Transverse colon (tissue), 4 donors: ENCODE measurements around the gene HSPA12A. TPM values are rescaled to one million over a fixed set of nuclear protein-coding genes. Genes with fewer than 3 reads are reported as not detected.

ENCODE experiments used
- DNase-seq: peaks from one replicate; pipeline ENCODE4 v3.0.0-alpha.2; 2019
- H3K27ac ChIP-seq, 4 donors: fragments of 200-600 bp; sonication (generic); 2 replicates each; pipeline ENCODE4 v1.5.1; 2016 to 2018; ENCODE audit warnings: inconsistent platforms in 4 of 4
- H3K27me3 ChIP-seq: fragments of 200-600 bp; sonication (generic); 2 replicates; pipeline ENCODE4 v1.5.1; 2017; ENCODE audit warnings: inconsistent platforms
- H3K36me3 ChIP-seq, 4 donors: fragments of 200-600 bp; sonication (generic); 2 replicates each; pipeline ENCODE4 v1.5.1; 2017 to 2019; ENCODE audit warnings: inconsistent platforms in 4 of 4
- H3K4me1 ChIP-seq, 4 donors: fragments of 200-600 bp; sonication (generic); 2 replicates each; pipeline ENCODE4 v1.5.1; 2017 to 2020; ENCODE audit warnings: inconsistent platforms in 4 of 4
- H3K4me3 ChIP-seq, 4 donors: fragments of 200-600 bp; sonication (generic); 1 replicate in 1 of 4; 2 replicates in 3 of 4; pipeline versions ENCODE4 v1.5.1 to v1.6.1; 2017 to 2019; ENCODE audit warnings: inconsistent platforms in 4 of 4
- H3K9me3 ChIP-seq, 2 donors: fragments of 200-600 bp; sonication (generic); 2 replicates each; pipeline ENCODE4 v1.5.1; 2017 to 2019; ENCODE audit warnings: inconsistent platforms in 2 of 2
- EP300 ChIP-seq: sonication (generic); formaldehyde crosslinking; IDR thresholded peaks from one replicate; pipeline ENCODE4 v1.6.1; 2017; ENCODE audit warnings: antibody characterized with exemption, low read depth
- POLR2A ChIP-seq: fragments of 450-650 bp; IDR thresholded peaks from one replicate; pipeline ENCODE4 v1.6.1; 2016; ENCODE audit warnings: antibody characterized with exemption, mild to moderate bottlenecking, moderate library complexity
- POLR2AphosphoS5 ChIP-seq, 3 donors: sonication (generic); formaldehyde crosslinking; IDR thresholded peaks; one replicate each; pipeline ENCODE4 v1.6.1; 2016; ENCODE audit warnings: antibody characterized with exemption in 3 of 3
- WGBS, 2 donors: methylation state at CpG; one replicate each; pipeline ENCODE4 v1.1.5; 2018; ENCODE audit warnings: low coverage in 1 of 2; 5-methylcytosine and 5-hydroxymethylcytosine counted together
- in situ Hi-C, 4 donors: fragments of 200-750 bp; cut with MboI; loops; one replicate each; pipeline versions ENCODE4 v1.15.0 to v1.15.1; 2017; ENCODE audit warnings: low sequenced_read_pairs in 3 of 4, low pct_ligation_motif_present in 1 of 4, low pct_unique_long_range_greater_than_20kb in 1 of 4
- intact Hi-C: fragments of 100-400 bp; cut with DNase I; formaldehyde crosslinking; loops from one replicate; pipeline ENCODE4 v1.15.1; 2023; ENCODE audit warnings: low total_unique reads
- total RNA-seq, 4 donors: library from RNA; depleted of rRNA; stranded (reverse); fragments of >200 nt; gene quantifications; one replicate each; pipeline ENCODE4 v1.1.0, GENCODE V29; 2016
- TF ChIP-seq, protein P1 (sequence below), 5 experiments: fragments of 200-600 bp in 3 of 5; fragments of 450-650 bp in 2 of 5; sonication (generic) in 3 of 5; IDR thresholded peaks; 1 replicate in 2 of 5; 2 replicates in 3 of 5; pipeline ENCODE4 v1.5.1; 2016 to 2017; ENCODE audit warnings: antibody characterized with exemption in 5 of 5, inconsistent platforms in 3 of 5, mild to moderate bottlenecking in 2 of 5, moderate library complexity in 1 of 5

The HSPA12A gene
- total RNA-seq, 4 donors from 2014 or later = 6.4 to 52.3 (median 9.5) TPM

DNA sequence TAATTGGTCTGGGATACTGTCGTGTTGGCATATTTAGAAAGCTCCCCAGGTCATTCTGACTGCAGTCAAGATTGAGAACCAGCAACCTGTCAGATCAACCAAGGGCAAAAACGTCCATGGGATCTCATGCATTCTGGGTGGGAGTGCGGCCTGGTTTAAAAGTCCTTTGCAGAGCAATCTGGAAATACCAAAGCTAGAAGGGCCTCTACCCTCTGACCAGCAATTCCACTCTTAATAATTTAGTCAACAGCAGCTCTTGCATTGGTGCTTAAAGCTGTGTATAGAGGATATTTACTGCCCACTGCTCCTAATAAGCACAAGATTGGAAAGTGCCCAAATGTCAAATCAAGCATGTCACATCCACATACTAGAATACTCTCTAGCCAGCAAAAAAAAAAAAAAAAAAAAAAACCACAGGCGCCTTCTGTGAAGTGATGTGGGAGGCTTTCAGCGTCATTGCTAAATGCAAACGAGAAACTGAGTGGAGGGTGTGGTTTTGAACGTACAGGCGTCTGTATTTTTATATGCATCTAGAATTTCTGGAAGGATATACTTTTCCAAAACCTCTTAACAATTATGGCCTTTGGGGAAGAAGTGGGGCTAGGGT is 44.8 kb upstream of the HSPA12A start:
- no peak for DNase-seq
- no peaks in the 10 kb centered on the region for H3K27me3 ChIP-seq
- H3K27ac ChIP-seq = no peak overlapping the region
- intact Hi-C loops (loop anchor here (5.0 kb wide), 1 partner anchor 105 kb away; no protein-coding TSS in a partner anchor), in situ Hi-C loops (loop anchor here in 3 of 4 donors (10.0 kb wide), 1 partner anchor 102 kb away; no protein-coding TSS in a partner anchor)
- H3K36me3 ChIP-seq = no peaks in the 10 kb centered on the region
- TF ChIP-seq POLR2AphosphoS5 (IDR thresholded peaks at IDR 0.05) (no peak), POLR2A (no peak), EP300 (no peak)
- TF ChIP-seq, protein P1, sequence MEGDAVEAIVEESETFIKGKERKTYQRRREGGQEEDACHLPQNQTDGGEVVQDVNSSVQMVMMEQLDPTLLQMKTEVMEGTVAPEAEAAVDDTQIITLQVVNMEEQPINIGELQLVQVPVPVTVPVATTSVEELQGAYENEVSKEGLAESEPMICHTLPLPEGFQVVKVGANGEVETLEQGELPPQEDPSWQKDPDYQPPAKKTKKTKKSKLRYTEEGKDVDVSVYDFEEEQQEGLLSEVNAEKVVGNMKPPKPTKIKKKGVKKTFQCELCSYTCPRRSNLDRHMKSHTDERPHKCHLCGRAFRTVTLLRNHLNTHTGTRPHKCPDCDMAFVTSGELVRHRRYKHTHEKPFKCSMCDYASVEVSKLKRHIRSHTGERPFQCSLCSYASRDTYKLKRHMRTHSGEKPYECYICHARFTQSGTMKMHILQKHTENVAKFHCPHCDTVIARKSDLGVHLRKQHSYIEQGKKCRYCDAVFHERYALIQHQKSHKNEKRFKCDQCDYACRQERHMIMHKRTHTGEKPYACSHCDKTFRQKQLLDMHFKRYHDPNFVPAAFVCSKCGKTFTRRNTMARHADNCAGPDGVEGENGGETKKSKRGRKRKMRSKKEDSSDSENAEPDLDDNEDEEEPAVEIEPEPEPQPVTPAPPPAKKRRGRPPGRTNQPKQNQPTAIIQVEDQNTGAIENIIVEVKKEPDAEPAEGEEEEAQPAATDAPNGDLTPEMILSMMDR (IDR thresholded peaks at IDR 0.05) = no peak
- no peaks in the 10 kb centered on the region for H3K9me3 ChIP-seq
- H3K4me1 ChIP-seq = peaks cover 0 to 9% (median 0%) of the 10 kb centered on the region in 4 donors
- 63 to 70% methylated on average over 5 to 8 of the region's 8 CpGs for WGBS, 2 donors
- H3K4me3 ChIP-seq = no peak overlapping the region

DNA sequence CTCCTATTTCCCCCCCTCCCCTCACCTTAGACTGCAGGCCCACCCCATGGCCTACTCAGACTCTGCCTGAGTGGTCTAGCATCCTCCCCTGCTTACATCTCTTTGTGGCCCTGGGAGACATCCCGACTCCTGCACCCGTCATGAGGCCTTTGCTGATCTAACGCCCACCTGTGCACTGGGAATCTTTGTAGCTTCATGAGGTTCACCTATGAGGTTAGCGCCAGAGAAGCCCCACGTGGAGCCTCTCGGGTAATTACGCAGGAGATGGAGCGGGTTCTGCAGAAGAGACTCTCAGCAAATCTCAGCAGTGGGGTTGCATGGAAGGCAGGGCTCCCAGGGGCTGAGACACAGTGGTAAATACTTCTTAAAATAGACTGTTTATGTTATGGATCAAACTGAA is 43.5 kb upstream of the HSPA12A start:
- intact Hi-C loops (loop anchor here (5.0 kb wide), 1 partner anchor 104 kb away; no protein-coding TSS in a partner anchor), in situ Hi-C loops (loop anchor here in 3 of 4 donors (10.0 kb wide), 1 partner anchor 101 kb away; no protein-coding TSS in a partner anchor)
- no peaks in the 10 kb centered on the region for H3K36me3 ChIP-seq
- H3K4me1 ChIP-seq = peaks cover 0 to 9% (median 0%) of the 10 kb centered on the region in 4 donors
- H3K9me3 ChIP-seq = no peaks in the 10 kb centered on the region
- H3K27me3 ChIP-seq = no peaks in the 10 kb centered on the region
- TF ChIP-seq EP300 (no peak), POLR2A (no peak), POLR2AphosphoS5 (IDR thresholded peaks at IDR 0.05) (no peak)
- TF ChIP-seq, protein P1 (IDR thresholded peaks at IDR 0.05) = no peak
- no peak overlapping the region for H3K27ac ChIP-seq
- DNase-seq = no peak
- 86 to 100% methylated on average over 2 to 8 of the region's 8 CpGs for WGBS, 2 donors
- H3K4me3 ChIP-seq = no peak overlapping the region

DNA sequence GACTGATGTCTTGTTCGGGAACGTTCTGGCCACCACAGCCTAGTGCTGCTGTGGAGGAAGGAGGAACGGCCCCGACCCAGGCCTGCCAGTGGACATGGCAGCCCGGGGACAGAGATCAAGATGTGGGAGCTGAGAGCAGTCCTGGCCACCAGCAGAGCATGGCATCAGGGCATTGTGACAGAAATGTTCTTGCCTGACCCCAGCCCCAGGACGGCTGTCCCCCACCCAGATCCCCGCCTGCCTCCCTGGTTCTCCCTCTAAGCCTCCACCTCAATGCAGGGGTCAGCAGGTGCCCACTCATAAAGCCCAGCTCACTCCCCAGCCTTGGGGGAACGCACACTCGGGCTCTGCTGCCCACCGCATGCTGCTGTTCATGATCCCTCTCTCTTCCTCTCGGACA is 42.9 kb upstream of the HSPA12A start:
- intact Hi-C loops = loop anchor here (5.0 kb wide), 1 partner anchor 103 kb away; no protein-coding TSS in a partner anchor
- in situ Hi-C loops = loop anchor here in 3 of 4 donors (10.0 kb wide), 1 partner anchor 100 kb away; no protein-coding TSS in a partner anchor
- no peak overlapping the region for H3K27ac ChIP-seq
- 72% methylated on average over 9 of the region's 11 CpGs; no CpG with 5 or more reads in 1 of the 2 donors for WGBS, 2 donors
- H3K4me1 ChIP-seq = peaks cover 0 to 9% (median 0%) of the 10 kb centered on the region in 4 donors
- H3K27me3 ChIP-seq = no peaks in the 10 kb centered on the region
- TF ChIP-seq, protein P1 (IDR thresholded peaks at IDR 0.05) = no peak
- no peak for TF ChIP-seq POLR2A
- no peak for TF ChIP-seq POLR2AphosphoS5 (IDR thresholded peaks at IDR 0.05)
- no peak for TF ChIP-seq EP300
- DNase-seq = no peak
- no peaks in the 10 kb centered on the region for H3K36me3 ChIP-seq
- no peaks in the 10 kb centered on the region for H3K9me3 ChIP-seq
- H3K4me3 ChIP-seq = no peak overlapping the region

DNA sequence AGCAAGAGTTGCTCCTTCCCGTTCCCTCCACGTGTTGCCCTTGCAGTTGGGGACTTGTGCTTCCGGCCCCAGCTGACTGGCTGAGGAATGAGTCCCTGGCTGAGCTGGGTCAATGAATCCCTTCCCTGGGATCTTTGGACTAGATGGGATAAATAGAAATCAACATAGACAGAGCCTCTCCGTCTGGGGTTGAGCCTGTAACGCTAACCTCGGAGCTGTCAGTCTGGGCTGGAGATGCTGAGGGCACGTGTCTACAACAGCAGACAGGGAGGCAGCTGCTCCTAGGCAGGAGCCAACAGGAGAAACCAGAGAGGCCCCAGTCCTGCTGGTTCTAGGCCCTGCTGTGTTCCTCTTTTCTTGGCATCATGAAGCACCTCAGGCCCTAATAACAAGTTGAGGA is 42.3 kb upstream of the HSPA12A start:
- intact Hi-C loops (loop anchor here (5.0 kb wide), 1 partner anchor 102 kb away; no protein-coding TSS in a partner anchor), in situ Hi-C loops (loop anchor here in 3 of 4 donors (10.0 kb wide), 1 partner anchor 100 kb away; no protein-coding TSS in a partner anchor)
- no peak overlapping the region for H3K27ac ChIP-seq
- no peak for DNase-seq
- 80 to 95% methylated on average over 1 to 7 of the region's 7 CpGs for WGBS, 2 donors
- H3K27me3 ChIP-seq = no peaks in the 10 kb centered on the region
- no peak overlapping the region for H3K4me3 ChIP-seq
- H3K9me3 ChIP-seq = no peaks in the 10 kb centered on the region
- no peaks in the 10 kb centered on the region for H3K36me3 ChIP-seq
- TF ChIP-seq, protein P1 (IDR thresholded peaks at IDR 0.05) = no peak
- TF ChIP-seq EP300 (no peak), POLR2AphosphoS5 (IDR thresholded peaks at IDR 0.05) (no peak), POLR2A (no peak)
- peaks cover 0 to 9% (median 0%) of the 10 kb centered on the region in 4 donors for H3K4me1 ChIP-seq
